DMS53 (cell line): ENCODE results near the gene MBD3L5.
"Not testable (repeated sequence)": the region's sequence is repeated elsewhere in the genome, so short reads cannot be mapped to it uniquely, and the experiment has no call there.

Source experiments
- DNase-seq: peaks from one replicate; lab custom pipeline; 2025; lab: John Stamatoyannopoulos, UW

Gene MBD3L5

DNA sequence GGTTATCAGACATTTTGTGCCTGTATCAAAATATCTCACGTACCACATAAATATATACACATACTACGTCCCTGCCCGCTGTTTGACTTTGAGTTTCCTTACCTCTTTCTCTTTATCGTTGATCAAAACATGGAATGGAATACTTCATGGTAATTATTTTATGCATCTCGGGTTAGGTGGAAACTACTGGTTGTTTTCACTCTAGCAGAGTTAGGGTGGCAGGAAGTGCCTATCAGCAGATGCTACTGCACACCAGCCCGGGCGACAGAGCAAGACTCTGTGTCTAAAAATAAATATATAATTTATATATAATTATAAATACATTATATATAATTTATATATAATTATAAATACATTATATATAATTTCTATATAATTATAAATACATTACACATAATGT, 22.5 kb downstream of the MBD3L5 start:
- DNase-seq: not testable (repeated sequence)

GRCh38 chr19:7054635-7055368, 24.4 kb downstream of the MBD3L5 start:
- DNase-seq: not testable (repeated sequence)

DNA sequence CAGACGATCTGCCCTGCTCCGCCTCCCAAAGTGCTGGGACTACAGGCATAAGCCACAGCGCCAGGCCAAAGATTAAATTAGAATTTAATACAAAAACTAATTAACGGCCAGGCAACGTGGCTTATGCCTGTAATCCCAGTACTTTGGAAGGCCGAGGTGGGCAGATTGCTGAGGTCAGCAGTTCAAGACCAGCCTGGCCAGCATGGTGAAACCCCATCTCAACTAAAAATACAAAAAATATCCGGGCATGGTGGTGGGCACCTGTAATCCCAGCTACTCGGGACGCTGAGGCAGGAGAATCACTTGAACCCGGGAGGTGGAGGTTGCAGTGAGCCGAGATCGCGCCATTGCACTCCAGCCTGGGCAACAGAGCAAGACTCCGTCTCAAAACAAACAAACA, 25.3 kb downstream of the MBD3L5 start:
- not testable (repeated sequence) for DNase-seq

GRCh38 chr19:7056371-7056770, 26.0 kb downstream of the MBD3L5 start:
- DNase-seq: not testable (repeated sequence)

DNA sequence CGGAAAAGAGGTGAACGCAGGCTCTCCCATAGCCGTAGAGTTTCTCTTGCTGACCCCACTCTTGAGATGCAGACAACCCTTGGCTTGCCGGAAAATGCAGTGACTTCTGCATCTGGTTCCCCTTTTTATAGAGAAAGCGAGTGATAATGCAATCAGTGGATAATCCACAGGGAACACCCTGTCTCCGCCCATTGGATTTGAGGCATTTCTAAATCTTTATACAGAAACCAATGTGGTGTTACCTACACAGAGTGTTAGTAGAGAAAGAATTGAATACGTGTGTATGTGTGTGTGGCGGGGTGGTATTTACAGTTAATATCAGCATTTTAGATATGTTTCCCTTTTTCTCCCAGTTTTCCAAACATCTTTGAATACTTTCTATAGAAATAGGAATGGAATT, 28.2 kb downstream of the MBD3L5 start, which contains the start of gene MBD3L3:
Gene MBD3L3, minus strand, starts transcription at position 101 of the 400 bp plus-strand sequence. Its CDS starts 71 bp downstream, at position 30.
- DNase-seq: not testable (repeated sequence)

DNA sequence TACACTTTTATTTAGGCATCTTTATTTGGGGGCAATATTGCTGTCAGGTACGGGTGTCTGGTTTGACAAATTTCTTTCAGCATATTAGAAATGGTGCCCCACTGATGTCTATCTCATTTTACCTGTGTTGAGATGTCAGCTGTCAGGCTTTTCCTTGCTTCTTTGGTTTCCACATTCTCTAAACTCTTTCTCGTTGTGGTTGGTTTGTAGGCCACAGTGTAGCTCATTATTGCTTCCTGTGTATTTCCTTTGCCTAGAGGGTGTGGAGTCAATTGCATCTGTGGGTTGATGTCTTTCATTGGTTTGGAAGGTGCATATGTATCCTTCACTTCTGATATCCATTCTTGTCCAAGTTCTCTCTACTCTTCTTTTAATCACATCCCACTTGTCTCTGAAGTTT, 29.6 kb downstream of the MBD3L5 start:
- DNase-seq: not testable (repeated sequence)

- DNase-seq: no peak
Observed at GRCh38 chr19:7063339-7063738, 33.0 kb downstream of the MBD3L5 start.

DNA sequence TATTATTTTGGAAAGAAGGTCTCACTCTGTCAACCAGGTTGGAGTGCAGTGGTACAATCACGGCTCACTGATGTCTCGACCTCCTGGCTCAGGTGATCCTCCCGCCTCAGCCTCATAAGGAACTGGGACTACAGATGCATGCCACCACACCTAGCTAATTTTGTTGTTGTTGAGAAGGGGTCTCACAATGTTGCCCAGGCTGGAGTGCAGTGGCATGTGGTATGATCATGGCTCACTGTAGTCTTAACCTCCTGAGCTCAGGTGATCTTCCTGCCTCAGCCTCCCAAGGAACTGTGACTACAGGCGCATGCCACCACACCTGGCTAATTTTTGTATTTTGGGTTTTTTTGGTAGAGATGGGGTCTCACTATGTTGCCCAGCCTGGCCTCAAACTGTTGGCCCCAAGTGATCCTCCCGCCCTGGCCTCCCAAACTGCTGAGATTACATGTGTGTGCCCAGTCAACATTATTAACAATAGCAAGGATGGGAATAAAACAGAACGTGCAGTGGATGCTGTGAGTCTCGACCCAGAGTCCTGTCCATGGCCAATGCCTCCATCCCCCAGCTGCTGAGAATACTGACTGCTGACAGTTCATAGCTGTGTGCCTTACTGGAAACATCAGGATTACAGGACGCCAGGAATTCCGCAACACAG, 33.5 kb downstream of the MBD3L5 start:
- no peak for DNase-seq

- peak; percentile 77 for DNase-seq
Observed at GRCh38 chr19:7067122-7067521, 36.7 kb downstream of the MBD3L5 start.

GRCh38 chr19:7067716-7068115, 37.3 kb downstream of the MBD3L5 start:
- DNase-seq: no peak

- no peak for DNase-seq
Observed at GRCh38 chr19:7068599-7068998, 38.2 kb downstream of the MBD3L5 start.

- peak; percentile 96 for DNase-seq
Observed at GRCh38 chr19:7069042-7069903, 38.9 kb downstream of the MBD3L5 start, which contains the start of gene ZNF557. Gene ZNF557 (plus strand): TSS chr19:7069703. CDS start chr19:7075075, 5,372 bp downstream.

DNA sequence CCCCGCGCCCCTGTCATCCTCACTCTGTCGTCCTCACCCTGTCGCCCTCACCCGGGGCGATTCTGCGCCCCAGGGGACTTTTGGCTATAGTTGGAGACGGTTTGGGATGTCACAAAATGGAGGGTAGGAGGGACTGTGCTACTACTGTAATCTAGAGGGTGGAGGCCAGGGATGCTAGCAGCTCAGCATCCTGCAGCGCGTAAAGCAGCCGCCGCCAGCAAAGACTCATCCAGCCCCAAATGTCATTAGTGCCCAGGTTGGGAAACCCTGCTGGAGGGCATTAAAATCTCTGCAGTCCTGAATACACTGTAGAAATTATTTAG, 39.5 kb downstream of the MBD3L5 start:
- no peak for DNase-seq

GRCh38 chr19:7072541-7072940, 42.2 kb downstream of the MBD3L5 start:
- no peak for DNase-seq

DNA sequence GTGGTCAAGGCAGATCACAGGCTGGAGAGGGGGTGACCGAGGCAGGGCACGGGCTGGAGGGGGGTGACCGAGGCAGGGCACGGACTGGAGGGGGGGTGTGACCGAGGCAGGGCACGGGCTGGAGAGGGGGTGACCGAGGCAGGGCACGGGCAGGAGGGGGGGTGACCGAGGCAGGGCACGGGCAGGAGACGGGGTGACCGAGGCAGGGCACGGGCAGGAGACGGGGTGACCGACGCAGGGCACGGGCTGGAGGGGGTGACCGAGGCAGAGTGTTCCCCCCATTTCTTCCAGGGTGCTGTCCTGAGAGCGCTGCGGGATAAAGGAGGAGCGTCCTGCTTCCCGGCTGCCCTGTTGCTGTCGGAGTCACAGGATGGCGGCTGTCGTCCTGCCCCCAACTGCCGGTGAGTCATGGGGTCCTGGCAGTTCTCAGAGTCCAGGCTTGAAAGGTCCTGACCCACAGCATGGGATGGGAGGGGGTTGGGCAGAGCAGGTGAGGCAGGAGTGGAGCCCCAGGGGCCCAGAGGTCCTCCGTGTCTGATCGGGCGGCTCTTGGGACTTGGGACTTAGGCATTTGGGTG, 44.4 kb downstream of the MBD3L5 start:
- no peak for DNase-seq

- DNase-seq: no peak
Observed at GRCh38 chr19:7076151-7076550, 45.8 kb downstream of the MBD3L5 start.

- DNase-seq: no peak
Observed at GRCh38 chr19:7078008-7078407, 47.6 kb downstream of the MBD3L5 start.
